Measurements from ENCODE around the gene IQCM. TPM values are rescaled to one million over a fixed set of nuclear protein-coding genes. Genes with fewer than 3 reads are reported as not detected.

IQCM gene
- total RNA-seq, 1 donor from 2014 or later, result not detected

- no peaks in the 10 kb centered on the region for H3K27me3 ChIP-seq (ENCODE audit: control insufficient read depth, insufficient read depth, low read length)
- no peaks in the 10 kb centered on the region for H3K36me3 ChIP-seq (ENCODE audit: control insufficient read depth, insufficient read depth, low read length)
- H3K4me3 ChIP-seq (ENCODE audit: low read depth, low read length), result no peak overlapping the region
- TF ChIP-seq CTCF (IDR thresholded peaks at IDR 0.05; ENCODE audit: insufficient read depth, low read length, poor library complexity, severe bottlenecking), result no peak
- DNase-seq (ENCODE audit: low read depth), result no peak
Observed at GRCh38 chr4:149718500-149718899, 97.1 kb downstream of the IQCM start.

GRCh38 chr4:149716728-149717127 lies 98.9 kb downstream of the IQCM start:
- Histone ChIP-seq H3K4me3 (ENCODE audit: low read depth, low read length) (no peak overlapping the region), H3K36me3 (ENCODE audit: control insufficient read depth, insufficient read depth, low read length) (no peaks in the 10 kb centered on the region), H3K27me3 (ENCODE audit: control insufficient read depth, insufficient read depth, low read length) (no peaks in the 10 kb centered on the region)
- TF ChIP-seq CTCF (IDR thresholded peaks at IDR 0.05; ENCODE audit: insufficient read depth, low read length, poor library complexity, severe bottlenecking), result no peak
- DNase-seq (ENCODE audit: low read depth), result no peak

- no peak for DNase-seq (ENCODE audit: low read depth)
- no peak for TF ChIP-seq CTCF (IDR thresholded peaks at IDR 0.05; ENCODE audit: insufficient read depth, low read length, poor library complexity, severe bottlenecking)
- Histone ChIP-seq H3K36me3 (ENCODE audit: control insufficient read depth, insufficient read depth, low read length) (no peaks in the 10 kb centered on the region), H3K4me3 (ENCODE audit: low read depth, low read length) (no peak overlapping the region), H3K27me3 (ENCODE audit: control insufficient read depth, insufficient read depth, low read length) (no peaks in the 10 kb centered on the region)
Observed at GRCh38 chr4:149715822-149716585, 99.6 kb downstream of the IQCM start.

- DNase-seq (ENCODE audit: low read depth), result no peak
- Histone ChIP-seq H3K27me3 (ENCODE audit: control insufficient read depth, insufficient read depth, low read length) (no peaks in the 10 kb centered on the region), H3K4me3 (ENCODE audit: low read depth, low read length) (no peak overlapping the region), H3K36me3 (ENCODE audit: control insufficient read depth, insufficient read depth, low read length) (no peaks in the 10 kb centered on the region)
- TF ChIP-seq CTCF (IDR thresholded peaks at IDR 0.05; ENCODE audit: insufficient read depth, low read length, poor library complexity, severe bottlenecking), result no peak
Observed at GRCh38 chr4:149713031-149713430, 102.6 kb downstream of the IQCM start.

- no peak for TF ChIP-seq CTCF (IDR thresholded peaks at IDR 0.05; ENCODE audit: insufficient read depth, low read length, poor library complexity, severe bottlenecking)
- H3K4me3 ChIP-seq (ENCODE audit: low read depth, low read length), result no peak overlapping the region
- no peak for DNase-seq (ENCODE audit: low read depth)
Observed at GRCh38 chr4:149711593-149712365, 103.9 kb downstream of the IQCM start.

More at GRCh38 chr4:149711593-149712365, 103.9 kb downstream of the IQCM start:
- Histone ChIP-seq H3K27me3 (ENCODE audit: control insufficient read depth, insufficient read depth, low read length) (no peaks in the 10 kb centered on the region), H3K36me3 (ENCODE audit: control insufficient read depth, insufficient read depth, low read length) (no peaks in the 10 kb centered on the region)

Measured in kidney epithelial cell (primary cell).